ENCODE data around the gene MMP26. TPM values are rescaled to one million over a fixed set of nuclear protein-coding genes. Genes with fewer than 3 reads are reported as not detected.

The MMP26 gene
- not detected in 2 replicates for total RNA-seq

DNA sequence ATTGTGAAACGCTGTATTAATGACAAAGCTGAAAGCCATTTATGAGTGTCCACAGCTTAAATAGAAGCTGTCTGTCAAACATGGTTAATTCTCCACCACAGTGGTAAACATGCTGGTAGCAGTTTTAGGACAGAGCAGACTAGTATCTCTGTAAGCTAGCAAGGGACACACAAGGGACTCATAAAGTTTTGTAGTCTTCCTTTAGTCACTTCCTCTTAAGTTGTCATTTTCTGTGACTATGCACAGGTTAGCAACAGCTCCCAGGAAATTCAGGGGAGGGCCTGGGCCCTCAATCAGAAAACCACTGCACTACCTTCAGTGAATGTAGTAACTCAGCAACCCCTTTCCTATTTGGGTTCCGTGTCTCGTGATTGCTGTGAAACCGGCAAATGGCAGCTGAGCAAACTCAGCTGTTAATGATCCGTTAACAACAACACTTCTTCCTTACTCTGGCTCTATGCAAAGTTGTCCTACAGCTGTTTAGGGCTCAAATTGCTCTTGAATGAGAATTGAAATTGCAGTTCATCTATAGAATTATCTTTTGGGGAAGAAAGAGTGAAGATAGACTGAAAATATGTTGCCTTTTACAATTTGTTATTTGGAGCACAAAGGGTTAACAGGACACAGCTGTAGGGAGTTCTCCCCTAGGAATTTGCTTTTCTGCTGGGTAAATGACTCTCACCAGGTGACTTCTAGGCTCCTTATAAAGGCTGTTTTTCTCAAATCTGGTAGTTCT lies at the start of gene MMP26:
Gene MMP26, plus strand, starts transcription at position 731 of the 736 bp plus-strand sequence.

DNA sequence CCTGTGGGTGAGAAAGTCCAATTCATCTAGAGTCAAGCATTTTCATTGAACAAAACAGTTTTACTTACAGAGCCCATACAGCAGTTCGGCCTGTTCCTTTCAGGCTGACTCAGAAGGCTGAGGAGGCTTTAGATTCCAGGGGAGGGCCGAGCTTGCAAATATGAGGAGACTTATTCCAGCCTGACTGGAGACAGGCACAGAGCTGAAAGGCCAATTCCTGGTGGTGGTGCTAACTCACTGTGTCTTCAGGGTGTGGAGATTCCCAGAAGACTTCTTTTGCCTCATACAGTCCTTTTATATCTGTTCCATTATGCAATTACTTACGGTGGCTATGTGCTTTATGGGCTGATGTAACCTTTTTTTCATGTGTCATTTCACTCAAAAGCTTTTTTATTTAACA lies 7.0 kb upstream of the MMP26 start, which contains the start of gene OR51E2:
Gene OR51E2, minus strand, starts transcription at position 269 of the 400 bp plus-strand sequence. CDS start 15,142 bp downstream, outside the sequence.

Other genes with a start within 250 kb of the MMP26 start
- gene OR52K1, start 222.1 kb upstream of the MMP26 start, total RNA-seq: not detected in 2 replicates
- gene OR52M1, start 159.6 kb upstream of the MMP26 start, total RNA-seq: not detected in 2 replicates
- gene OR52I2, start 123.0 kb upstream of the MMP26 start, total RNA-seq: not detected in 2 replicates
- gene OR52I1, start 110.7 kb upstream of the MMP26 start, total RNA-seq: not detected in 2 replicates
- 6.3 and 12.3 TPM in 2 replicates for gene TRIM68, start 96.6 kb upstream of the MMP26 start, total RNA-seq
- not detected in 2 replicates for gene OR51D1, start 67.3 kb upstream of the MMP26 start, total RNA-seq
- not detected in 2 replicates for gene OR51E1, start 60.8 kb upstream of the MMP26 start, total RNA-seq
- gene OR51E2, start 6.9 kb upstream of the MMP26 start, total RNA-seq: 0.14 and 0.22 TPM in 2 replicates
- not detected in 2 replicates for gene OR51F1, start 65.2 kb downstream of the MMP26 start, total RNA-seq
- not detected in 2 replicates for gene OR52R1, start 99.6 kb downstream of the MMP26 start, total RNA-seq
- not detected in 2 replicates for gene OR51F2, start 116.5 kb downstream of the MMP26 start, total RNA-seq
- not detected in 2 replicates for gene OR51S1, start 144.4 kb downstream of the MMP26 start, total RNA-seq
- gene OR51T1, start 177.1 kb downstream of the MMP26 start, total RNA-seq: not detected in 2 replicates
- not detected in 2 replicates for gene OR51A7, start 199.0 kb downstream of the MMP26 start, total RNA-seq
- not detected in 2 replicates for gene OR51G2, start 214.6 kb downstream of the MMP26 start, total RNA-seq
- not detected in 2 replicates for gene OR51G1, start 219.6 kb downstream of the MMP26 start, total RNA-seq
- gene OR51A4, start 242.8 kb downstream of the MMP26 start, total RNA-seq: not detected in 2 replicates

Data from placental pericyte (primary cell).